ENCODE data around the gene IMMP1L.

DNA sequence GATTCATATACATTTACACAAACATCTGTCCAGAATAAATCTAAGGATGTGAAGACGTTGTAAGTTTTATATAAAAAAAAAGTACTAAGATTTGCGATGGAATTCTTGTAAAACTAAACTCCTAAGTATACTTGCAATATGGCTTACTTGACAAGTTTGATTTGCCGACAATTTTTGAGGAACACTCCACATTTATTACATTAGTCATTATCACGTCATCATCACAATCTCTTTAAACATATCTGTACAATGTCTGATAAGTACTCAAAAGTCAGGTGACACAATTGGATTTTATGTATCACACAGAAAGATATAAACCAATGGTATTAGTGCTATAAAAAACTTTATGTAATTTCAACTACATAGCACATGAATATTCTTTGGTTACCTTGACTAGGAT is 30.4 kb downstream of the IMMP1L start:
- TF ChIP-seq, protein P1, sequence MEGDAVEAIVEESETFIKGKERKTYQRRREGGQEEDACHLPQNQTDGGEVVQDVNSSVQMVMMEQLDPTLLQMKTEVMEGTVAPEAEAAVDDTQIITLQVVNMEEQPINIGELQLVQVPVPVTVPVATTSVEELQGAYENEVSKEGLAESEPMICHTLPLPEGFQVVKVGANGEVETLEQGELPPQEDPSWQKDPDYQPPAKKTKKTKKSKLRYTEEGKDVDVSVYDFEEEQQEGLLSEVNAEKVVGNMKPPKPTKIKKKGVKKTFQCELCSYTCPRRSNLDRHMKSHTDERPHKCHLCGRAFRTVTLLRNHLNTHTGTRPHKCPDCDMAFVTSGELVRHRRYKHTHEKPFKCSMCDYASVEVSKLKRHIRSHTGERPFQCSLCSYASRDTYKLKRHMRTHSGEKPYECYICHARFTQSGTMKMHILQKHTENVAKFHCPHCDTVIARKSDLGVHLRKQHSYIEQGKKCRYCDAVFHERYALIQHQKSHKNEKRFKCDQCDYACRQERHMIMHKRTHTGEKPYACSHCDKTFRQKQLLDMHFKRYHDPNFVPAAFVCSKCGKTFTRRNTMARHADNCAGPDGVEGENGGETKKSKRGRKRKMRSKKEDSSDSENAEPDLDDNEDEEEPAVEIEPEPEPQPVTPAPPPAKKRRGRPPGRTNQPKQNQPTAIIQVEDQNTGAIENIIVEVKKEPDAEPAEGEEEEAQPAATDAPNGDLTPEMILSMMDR (IDR thresholded peaks at IDR 0.05): no peak
- no peak for TF ChIP-seq ZFX (IDR thresholded peaks at IDR 0.05; ENCODE audit: borderline replicate concordance)

All from 22Rv1 (cell line).